AG09309 (cell line): Measurements from ENCODE around the gene EEF2.
A peak's percentile ranks its signal among the peaks of the same experiment; 100 is the strongest.

Source experiments
- DNase-seq: peaks from one replicate; pipeline ENCODE4 v3.0.0-alpha.2; 2010; ENCODE audit warnings: low read depth
- H3K4me3 ChIP-seq: 2 replicates; pipeline ENCODE4 v1.5.1; 2011; ENCODE audit warnings: mild to moderate bottlenecking, low read depth, low read length, moderate library complexity; ENCODE audit not compliant: control insufficient read depth
- CTCF ChIP-seq: IDR thresholded peaks from 2 replicates; pipeline ENCODE4 v1.5.1; 2011; ENCODE audit warnings: mild to moderate bottlenecking, low read depth, low read length, inconsistent platforms; ENCODE audit not compliant: insufficient read depth, control insufficient read depth; ENCODE audit errors: missing control alignments

The EEF2 gene

DNA sequence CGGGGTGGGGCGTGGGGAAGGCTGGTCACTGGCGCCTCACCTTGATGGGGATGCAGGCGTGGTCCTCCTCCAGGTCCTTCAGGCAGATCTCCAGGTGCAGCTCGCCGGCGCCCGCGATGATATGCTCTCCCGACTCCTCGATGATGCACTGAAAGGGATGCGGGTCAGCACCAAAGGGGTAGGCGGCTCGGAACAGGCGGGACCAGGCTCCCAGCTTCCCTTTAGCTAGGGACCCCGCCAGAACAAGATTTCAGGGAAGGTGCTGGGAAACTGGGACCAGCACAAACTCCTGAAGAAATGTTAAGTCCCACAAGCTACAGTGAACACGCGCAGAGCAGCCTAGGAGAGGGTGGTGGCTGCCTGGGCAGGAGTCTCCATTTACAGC, 6.0 kb downstream of the EEF2 start:
- DNase-seq, result no peak
- TF ChIP-seq CTCF, result no peak
- H3K4me3 ChIP-seq, result no peak overlapping the region

GRCh38 chr19:3978145-3978544, 7.1 kb downstream of the EEF2 start:
- no peak for DNase-seq
- H3K4me3 ChIP-seq, result no peak overlapping the region
- TF ChIP-seq CTCF, result no peak

DNA sequence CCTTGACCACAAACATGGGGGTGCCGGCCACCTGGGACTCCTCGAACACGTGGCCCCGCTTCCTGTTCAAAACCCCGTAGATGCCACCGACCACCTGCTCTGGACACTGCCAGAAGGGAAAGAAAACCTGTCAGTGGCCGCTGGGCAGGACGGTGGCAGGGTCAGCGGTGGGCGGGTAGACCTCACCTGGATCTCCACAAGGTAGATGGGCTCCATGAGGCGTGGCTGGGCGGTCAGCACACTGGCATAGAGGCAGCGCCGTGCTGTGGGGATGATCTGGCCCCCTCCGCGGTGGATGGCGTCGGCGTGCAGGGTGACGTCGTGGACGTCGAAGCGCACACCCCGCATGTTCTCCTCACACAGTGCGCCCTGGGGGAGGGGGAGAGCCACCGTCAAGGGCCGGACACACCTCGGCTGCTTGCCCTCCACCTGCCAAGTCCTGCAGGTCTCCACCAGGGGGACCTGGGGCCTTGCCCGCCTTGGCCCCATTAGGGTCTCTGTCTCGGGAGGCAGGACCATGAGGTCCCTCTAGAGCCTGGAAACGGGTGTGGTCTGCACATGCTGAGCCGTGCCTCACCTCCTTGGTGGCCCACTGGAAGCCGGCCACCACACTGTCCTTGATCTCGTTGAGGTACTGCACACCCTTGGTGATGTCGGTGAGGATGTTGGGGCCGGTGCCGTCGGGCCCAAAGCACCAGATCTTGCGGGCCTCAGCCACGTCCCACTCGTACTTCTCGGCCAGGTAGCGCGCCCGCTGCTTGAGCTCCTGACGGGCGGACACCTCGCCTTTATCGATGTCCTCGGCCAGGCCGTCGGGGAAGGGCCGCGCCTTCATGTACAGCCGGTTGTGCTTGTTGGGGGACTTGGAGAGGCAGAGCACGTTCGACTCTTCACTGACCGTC, 7.8 kb downstream of the EEF2 start:
- no peak overlapping the region for H3K4me3 ChIP-seq
- peak; percentile 31 for TF ChIP-seq CTCF
- DNase-seq, result no peak

GRCh38 chr19:3976495-3977241, 8.6 kb downstream of the EEF2 start:
- H3K4me3 ChIP-seq, result no peak overlapping the region
- TF ChIP-seq CTCF, result no peak
- no peak for DNase-seq

DNA sequence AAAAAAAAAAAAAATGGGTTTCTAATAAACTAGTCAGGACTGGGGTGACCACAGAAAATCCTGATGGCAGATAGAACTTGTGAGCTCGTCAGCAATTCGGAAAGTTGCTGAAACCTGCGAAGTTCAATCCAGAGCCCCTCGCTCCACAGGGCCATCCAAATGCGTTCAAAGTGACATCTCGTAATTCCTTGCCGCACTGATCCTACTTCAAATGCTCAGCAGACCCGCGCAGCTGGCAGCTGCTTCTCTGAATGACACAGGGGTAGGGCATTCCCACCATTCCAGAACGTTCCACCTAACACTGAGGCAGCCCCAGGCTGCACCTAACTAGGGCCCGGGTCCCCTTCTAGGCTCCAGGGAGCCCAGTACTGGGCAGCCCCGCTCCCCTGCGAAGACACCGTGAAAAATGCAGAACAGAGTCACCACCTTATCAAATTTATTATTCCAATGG, 9.6 kb downstream of the EEF2 start:
- TF ChIP-seq CTCF, result no peak
- no peak for DNase-seq
- no peak overlapping the region for H3K4me3 ChIP-seq

- TF ChIP-seq CTCF, result no peak
- H3K4me3 ChIP-seq, result no peak overlapping the region
- DNase-seq, result no peak
Measured at GRCh38 chr19:3975144-3975543, 10.1 kb downstream of the EEF2 start.
